MM.1S (cell line): Measurements from ENCODE around the gene KRT13.

ENCODE experiments used
- CTCF ChIP-seq: fragments of 300-600 bp; sonication (generic); IDR thresholded peaks from 2 replicates; pipeline ENCODE4 v1.5.1; 2016; ENCODE audit warnings: antibody characterized with exemption, low read length, mixed read lengths
- EZH2 ChIP-seq: fragments of 300-600 bp; sonication (generic); optimal IDR thresholded peaks from 2 replicates; pipeline ENCODE3; 2017; ENCODE audit warnings: low read depth, mild to moderate bottlenecking, antibody characterized with exemption, low read length, mixed read lengths
- EZH2phosphoT487 ChIP-seq: fragments of 300-600 bp; sonication (generic); IDR thresholded peaks from 2 replicates; pipeline ENCODE4 v1.6.1; 2018; ENCODE audit warnings: antibody characterized with exemption, low read length

- TF ChIP-seq CTCF (no peak), EZH2 (no peak), EZH2phosphoT487 (no peak)
These were observed 7.2 kb upstream of the KRT13 start for GRCh38 chr17:41512546-41513167.
